ENCODE data around the gene MAST4.

Gene MAST4

GRCh38 chr5:67021031-67021430 lies 424.8 kb downstream of the MAST4 start:
- no peak for DNase-seq (ENCODE audit: low read depth)

GRCh38 chr5:67021521-67021920 lies 425.3 kb downstream of the MAST4 start:
- DNase-seq (ENCODE audit: low read depth): no peak

GRCh38 chr5:67021962-67022361 lies 425.8 kb downstream of the MAST4 start:
- no peak for DNase-seq (ENCODE audit: low read depth)

GRCh38 chr5:67025457-67025856 lies 429.3 kb downstream of the MAST4 start:
- DNase-seq (ENCODE audit: low read depth): no peak

- DNase-seq (ENCODE audit: low read depth): no peak
These were observed 430.1 kb downstream of the MAST4 start for GRCh38 chr5:67026278-67026677.

GRCh38 chr5:67027171-67027570 lies 431.0 kb downstream of the MAST4 start:
- DNase-seq (ENCODE audit: low read depth): no peak

GRCh38 chr5:67028371-67028770 lies 432.2 kb downstream of the MAST4 start:
- no peak for DNase-seq (ENCODE audit: low read depth)

GRCh38 chr5:67028941-67029340 lies 432.7 kb downstream of the MAST4 start:
- no peak for DNase-seq (ENCODE audit: low read depth)

- no peak for DNase-seq (ENCODE audit: low read depth)
These were observed 433.3 kb downstream of the MAST4 start for GRCh38 chr5:67029481-67029880.

GRCh38 chr5:67030289-67031056 lies 434.3 kb downstream of the MAST4 start:
- DNase-seq (ENCODE audit: low read depth): no peak

- DNase-seq (ENCODE audit: low read depth): no peak
These were observed 434.9 kb downstream of the MAST4 start for GRCh38 chr5:67031057-67031443.

GRCh38 chr5:67031692-67032091 lies 435.5 kb downstream of the MAST4 start:
- DNase-seq (ENCODE audit: low read depth): no peak

- no peak for DNase-seq (ENCODE audit: low read depth)
These were observed 436.9 kb downstream of the MAST4 start for GRCh38 chr5:67032921-67033664.

GRCh38 chr5:67033880-67034651 lies 437.9 kb downstream of the MAST4 start:
- DNase-seq (ENCODE audit: low read depth): no peak

- DNase-seq (ENCODE audit: low read depth): no peak
These were observed 439.0 kb downstream of the MAST4 start for GRCh38 chr5:67035098-67035740.

- no peak for DNase-seq (ENCODE audit: low read depth)
These were observed 441.0 kb downstream of the MAST4 start for GRCh38 chr5:67037171-67037570.

- DNase-seq (ENCODE audit: low read depth): peak; percentile 38
These were observed 442.8 kb downstream of the MAST4 start for GRCh38 chr5:67038817-67039603.

- DNase-seq (ENCODE audit: low read depth): no peak
These were observed 446.2 kb downstream of the MAST4 start for GRCh38 chr5:67042176-67043003.

- DNase-seq (ENCODE audit: low read depth): no peak
These were observed 447.8 kb downstream of the MAST4 start for GRCh38 chr5:67043796-67044511.
